ENCODE results near the gene GTF2I.
A peak's percentile ranks its signal among the peaks of the same experiment; 100 is the strongest.
"Not testable (repeated sequence)": the region's sequence is repeated elsewhere in the genome, so short reads cannot be mapped to it uniquely, and the experiment has no call there.

Gene GTF2I

GRCh38 chr7:74770062-74770461 is 112.5 kb downstream of the GTF2I start:
- DNase-seq (ENCODE audit: low read depth); H3K4me3 ChIP-seq (ENCODE audit: low read depth, low read length): not testable (repeated sequence)

- peak; percentile 1 for DNase-seq (ENCODE audit: low read depth)
- not testable (repeated sequence) for H3K4me3 ChIP-seq (ENCODE audit: low read depth, low read length)
These were observed 114.6 kb downstream of the GTF2I start for GRCh38 chr7:74772093-74772492.

GRCh38 chr7:74773760-74774750 is 116.5 kb downstream of the GTF2I start, which contains the start of gene NCF1:
TSS of gene NCF1 (plus strand) at chr7:74774011. CDS start at chr7:74774032, 21 bp downstream.
- not testable (repeated sequence) for DNase-seq (ENCODE audit: low read depth); H3K4me3 ChIP-seq (ENCODE audit: low read depth, low read length)

- not testable (repeated sequence) for H3K4me3 ChIP-seq (ENCODE audit: low read depth, low read length); DNase-seq (ENCODE audit: low read depth)
These were observed 117.6 kb downstream of the GTF2I start for GRCh38 chr7:74775111-74775510.

- DNase-seq (ENCODE audit: low read depth); H3K4me3 ChIP-seq (ENCODE audit: low read depth, low read length): not testable (repeated sequence)
These were observed 121.5 kb downstream of the GTF2I start for GRCh38 chr7:74779053-74779452.

GRCh38 chr7:74781746-74782145 is 124.2 kb downstream of the GTF2I start:
- not testable (repeated sequence) for H3K4me3 ChIP-seq (ENCODE audit: low read depth, low read length); DNase-seq (ENCODE audit: low read depth)

GRCh38 chr7:74783595-74783994 is 126.1 kb downstream of the GTF2I start:
- DNase-seq (ENCODE audit: low read depth); H3K4me3 ChIP-seq (ENCODE audit: low read depth, low read length): not testable (repeated sequence)

GRCh38 chr7:74788369-74789150 is 131.0 kb downstream of the GTF2I start:
- not testable (repeated sequence) for H3K4me3 ChIP-seq (ENCODE audit: low read depth, low read length)
- DNase-seq (ENCODE audit: low read depth), result peak; percentile 91

GRCh38 chr7:74789200-74789736 is 131.8 kb downstream of the GTF2I start:
- not testable (repeated sequence) for DNase-seq (ENCODE audit: low read depth)

GRCh38 chr7:74797848-74798622 is 140.5 kb downstream of the GTF2I start:
- H3K4me3 ChIP-seq (ENCODE audit: low read depth, low read length); DNase-seq (ENCODE audit: low read depth): not testable (repeated sequence)

More at GRCh38 chr7:74789200-74789736, 131.8 kb downstream of the GTF2I start:
- H3K4me3 ChIP-seq (ENCODE audit: low read depth, low read length), result not testable (repeated sequence)

GRCh38 chr7:74798644-74799043 is 141.1 kb downstream of the GTF2I start:
- DNase-seq (ENCODE audit: low read depth); H3K4me3 ChIP-seq (ENCODE audit: low read depth, low read length): not testable (repeated sequence)
